ENCODE results near the gene AGFG1. TPM values are rescaled to one million over a fixed set of nuclear protein-coding genes. Genes with fewer than 3 reads are reported as not detected.

Gene AGFG1
- total RNA-seq, 1 donor from 2014 or later, result 84.1 TPM

- H3K9ac ChIP-seq (ENCODE audit: low read length), result no peak overlapping the region
- no peak overlapping the region for H2AFZ ChIP-seq (ENCODE audit: low read depth, low read length)
- Mint-ChIP-seq H3K4me3 (ENCODE audit: unreplicated experiment) (no peak overlapping the region), H3K9me3 (ENCODE audit: unreplicated experiment) (no peaks in the 10 kb centered on the region), H3K27me3 (ENCODE audit: low read depth, unreplicated experiment) (no peaks in the 10 kb centered on the region), H3K4me1 (ENCODE audit: low read depth, unreplicated experiment) (peaks cover 8% of the 10 kb centered on the region), H3K27ac (ENCODE audit: unreplicated experiment) (no peak overlapping the region), H3K36me3 (ENCODE audit: low read depth, unreplicated experiment) (no peaks in the 10 kb centered on the region)
- H3K9me3 ChIP-seq (ENCODE audit: insufficient read depth, low read depth, low read length), result no peaks in the 10 kb centered on the region
- no peak overlapping the region for H3K27ac ChIP-seq (ENCODE audit: low read depth, low read length)
- no peak for FAIRE-seq
- no peaks in the 10 kb centered on the region for H4K20me1 ChIP-seq (ENCODE audit: insufficient read depth, low read length)
- no peaks in the 10 kb centered on the region for H3K36me3 ChIP-seq (ENCODE audit: insufficient read depth, low read length)
- no peaks in the 10 kb centered on the region for H3K27me3 ChIP-seq (ENCODE audit: insufficient read depth, low read length)
- H3K4me2 ChIP-seq (ENCODE audit: low read length), result no peak overlapping the region
- H3K4me1 ChIP-seq (ENCODE audit: insufficient read depth, low read length), result peaks cover 10% of the 10 kb centered on the region
- H3K79me2 ChIP-seq (ENCODE audit: insufficient read depth, low read length), result no peaks in the 10 kb centered on the region
- no peak for DNase-seq (ENCODE audit: low read depth)
- no peak overlapping the region for H3K4me3 ChIP-seq (ENCODE audit: insufficient read depth, low read depth, low read length)
- TF ChIP-seq EZH2 (IDR thresholded peaks at IDR 0.05; ENCODE audit: insufficient read depth, low read length) (no peak), CTCF (IDR thresholded peaks at IDR 0.05; ENCODE audit: insufficient read depth, low read depth, low read length) (no peak)
Observed at GRCh38 chr2:227450926-227451654, 20.9 kb upstream of the AGFG1 start.

- no peak overlapping the region for H3K4me2 ChIP-seq (ENCODE audit: low read length)
- no peaks in the 10 kb centered on the region for H3K27me3 ChIP-seq (ENCODE audit: insufficient read depth, low read length)
- FAIRE-seq (no peak), DNase-seq (ENCODE audit: low read depth) (no peak)
- H3K36me3 Mint-ChIP-seq (ENCODE audit: low read depth, unreplicated experiment), result no peaks in the 10 kb centered on the region
- H3K9me3 Mint-ChIP-seq (ENCODE audit: unreplicated experiment), result no peaks in the 10 kb centered on the region
- no peaks in the 10 kb centered on the region for H4K20me1 ChIP-seq (ENCODE audit: insufficient read depth, low read length)
- peaks cover 6% of the 10 kb centered on the region for H3K4me1 Mint-ChIP-seq (ENCODE audit: low read depth, unreplicated experiment)
- no peak overlapping the region for H3K27ac Mint-ChIP-seq (ENCODE audit: unreplicated experiment)
- peaks cover 10% of the 10 kb centered on the region for H3K4me1 ChIP-seq (ENCODE audit: insufficient read depth, low read length)
- H3K9me3 ChIP-seq (ENCODE audit: insufficient read depth, low read depth, low read length), result no peaks in the 10 kb centered on the region
- no peak overlapping the region for H3K4me3 Mint-ChIP-seq (ENCODE audit: unreplicated experiment)
- no peak overlapping the region for H2AFZ ChIP-seq (ENCODE audit: low read depth, low read length)
- no peaks in the 10 kb centered on the region for H3K36me3 ChIP-seq (ENCODE audit: insufficient read depth, low read length)
- TF ChIP-seq CTCF (IDR thresholded peaks at IDR 0.05; ENCODE audit: insufficient read depth, low read depth, low read length) (no peak), EZH2 (IDR thresholded peaks at IDR 0.05; ENCODE audit: insufficient read depth, low read length) (no peak)
- no peak overlapping the region for H3K27ac ChIP-seq (ENCODE audit: low read depth, low read length)
- no peak overlapping the region for H3K9ac ChIP-seq (ENCODE audit: low read length)
- H3K79me2 ChIP-seq (ENCODE audit: insufficient read depth, low read length), result no peaks in the 10 kb centered on the region
- no peaks in the 10 kb centered on the region for H3K27me3 Mint-ChIP-seq (ENCODE audit: low read depth, unreplicated experiment)
- no peak overlapping the region for H3K4me3 ChIP-seq (ENCODE audit: insufficient read depth, low read depth, low read length)
Observed at GRCh38 chr2:227451655-227451992, 20.3 kb upstream of the AGFG1 start.

GRCh38 chr2:227453810-227454209, 18.1 kb upstream of the AGFG1 start:
- no peak overlapping the region for H3K4me2 ChIP-seq (ENCODE audit: low read length)
- H3K9me3 Mint-ChIP-seq (ENCODE audit: unreplicated experiment), result no peaks in the 10 kb centered on the region
- no peak overlapping the region for H3K4me3 ChIP-seq (ENCODE audit: insufficient read depth, low read depth, low read length)
- peaks cover 3% of the 10 kb centered on the region for H3K4me1 Mint-ChIP-seq (ENCODE audit: low read depth, unreplicated experiment)
- H3K27ac Mint-ChIP-seq (ENCODE audit: unreplicated experiment), result no peak overlapping the region
- H3K4me1 ChIP-seq (ENCODE audit: insufficient read depth, low read length), result peaks cover 5% of the 10 kb centered on the region
- FAIRE-seq (no peak), DNase-seq (ENCODE audit: low read depth) (no peak)
- H2AFZ ChIP-seq (ENCODE audit: low read depth, low read length), result no peak overlapping the region
- H4K20me1 ChIP-seq (ENCODE audit: insufficient read depth, low read length), result no peaks in the 10 kb centered on the region
- no peaks in the 10 kb centered on the region for H3K27me3 Mint-ChIP-seq (ENCODE audit: low read depth, unreplicated experiment)
- no peaks in the 10 kb centered on the region for H3K36me3 ChIP-seq (ENCODE audit: insufficient read depth, low read length)
- H3K27ac ChIP-seq (ENCODE audit: low read depth, low read length), result no peak overlapping the region
- H3K79me2 ChIP-seq (ENCODE audit: insufficient read depth, low read length), result no peaks in the 10 kb centered on the region
- H3K9me3 ChIP-seq (ENCODE audit: insufficient read depth, low read depth, low read length), result no peaks in the 10 kb centered on the region
- H3K27me3 ChIP-seq (ENCODE audit: insufficient read depth, low read length), result no peaks in the 10 kb centered on the region
- TF ChIP-seq CTCF (IDR thresholded peaks at IDR 0.05; ENCODE audit: insufficient read depth, low read depth, low read length), result no peak
- TF ChIP-seq EZH2 (IDR thresholded peaks at IDR 0.05; ENCODE audit: insufficient read depth, low read length), result no peak
- H3K36me3 Mint-ChIP-seq (ENCODE audit: low read depth, unreplicated experiment), result no peaks in the 10 kb centered on the region
- H3K9ac ChIP-seq (ENCODE audit: low read length), result no peak overlapping the region
- H3K4me3 Mint-ChIP-seq (ENCODE audit: unreplicated experiment), result no peak overlapping the region

Data from astrocyte (in vitro differentiated cells and primary cell).